OCI-LY1 (cell line): ENCODE results near the gene PNRC1.
A peak's percentile ranks its signal among the peaks of the same experiment; 100 is the strongest.
"Not testable (repeated sequence)": the region's sequence is repeated elsewhere in the genome, so short reads cannot be mapped to it uniquely, and the experiment has no call there.

Source experiments
- H2AFZ ChIP-seq: fragments of 200-600 bp; sonication (generic), shearing (Covaris generic); 2 replicates; pipeline ENCODE4 v1.6.0; 2014; ENCODE audit warnings: antibody characterized with exemption, mild to moderate bottlenecking, low read length
- H3F3A ChIP-seq: fragments of 200-600 bp; sonication (generic), shearing (Covaris generic); 2 replicates; pipeline ENCODE4 v1.6.0; 2014; ENCODE audit warnings: mild to moderate bottlenecking, antibody characterized with exemption, low read length, moderate library complexity; ENCODE audit not compliant: insufficient read depth
- H3K27ac ChIP-seq: fragments of 200-600 bp; sonication (generic); 2 replicates; pipeline ENCODE4 v1.5.1; 2014; ENCODE audit warnings: low read length, mixed run types, mild to moderate bottlenecking, low read depth; ENCODE audit not compliant: poor library complexity, severe bottlenecking
- H3K27me3 ChIP-seq: fragments of 200-600 bp; sonication (generic); 2 replicates; pipeline ENCODE4 v1.6.0; 2014; ENCODE audit warnings: antibody characterized with exemption, mild to moderate bottlenecking, low read length, moderate library complexity; ENCODE audit not compliant: insufficient read depth
- H3K36me3 ChIP-seq: fragments of 200-600 bp; sonication (generic); 2 replicates; pipeline ENCODE4 v1.6.1; 2014; ENCODE audit warnings: mild to moderate bottlenecking, antibody characterized with exemption, low read length, moderate library complexity, mixed read lengths; ENCODE audit not compliant: insufficient read depth
- H3K4me1 ChIP-seq: fragments of 200-600 bp; sonication (generic); 2 replicates; pipeline ENCODE4 v1.5.1; 2014; ENCODE audit warnings: mild to moderate bottlenecking, low read length, moderate library complexity; ENCODE audit not compliant: insufficient read depth, severe bottlenecking
- H3K4me2 ChIP-seq: fragments of 200-600 bp; sonication (generic), shearing (Covaris generic); 2 replicates; pipeline ENCODE4 v1.6.1; 2014; ENCODE audit warnings: low read length
- H3K4me3 ChIP-seq: fragments of 200-600 bp; sonication (generic); 2 replicates; pipeline ENCODE4 v1.5.1; 2014; ENCODE audit warnings: low read length, low read depth, mild to moderate bottlenecking, mixed read lengths; ENCODE audit not compliant: poor library complexity, severe bottlenecking
- H3K79me2 ChIP-seq: fragments of 200-600 bp; shearing (Covaris generic); 2 replicates; pipeline ENCODE4 v1.6.1; 2016; ENCODE audit warnings: mixed run types, low read length, mixed read lengths; ENCODE audit not compliant: insufficient read depth
- H3K9ac ChIP-seq: fragments of 200-600 bp; sonication (generic), shearing (Covaris generic); 2 replicates; pipeline ENCODE4 v1.6.1; 2014; ENCODE audit warnings: mild to moderate bottlenecking, low read length, mixed read lengths
- H3K9me2 ChIP-seq: fragments of 200-600 bp; sonication (generic), shearing (Covaris generic); 2 replicates; pipeline ENCODE4 v1.6.1; 2014; ENCODE audit warnings: low read depth, mild to moderate bottlenecking, low read length, mixed read lengths
- H3K9me3 ChIP-seq: fragments of 200-600 bp; shearing (Covaris generic); 2 replicates; pipeline ENCODE4 v1.6.1; 2014; ENCODE audit warnings: low read length, mixed read lengths
- H4K20me1 ChIP-seq: fragments of 200-600 bp; sonication (generic), shearing (Covaris generic); 2 replicates; pipeline ENCODE4 v1.6.0; 2016; ENCODE audit warnings: mild to moderate bottlenecking, low read length; ENCODE audit not compliant: insufficient read depth
- EZH2 ChIP-seq: fragments of 200-600 bp; sonication (generic), shearing (Covaris generic); IDR thresholded peaks from 2 replicates; pipeline ENCODE4 v1.8.0; 2017; ENCODE audit warnings: borderline replicate concordance, mixed run types, mild to moderate bottlenecking, antibody characterized with exemption, low read length, moderate library complexity, mixed read lengths
- TF ChIP-seq, protein P1 (sequence below): fragments of 200-600 bp; sonication (generic), shearing (Covaris generic); IDR thresholded peaks from 2 replicates; pipeline ENCODE4 v1.5.1; 2017; ENCODE audit warnings: mild to moderate bottlenecking, antibody characterized with exemption, low read length, moderate library complexity, mixed read lengths

Gene PNRC1

DNA sequence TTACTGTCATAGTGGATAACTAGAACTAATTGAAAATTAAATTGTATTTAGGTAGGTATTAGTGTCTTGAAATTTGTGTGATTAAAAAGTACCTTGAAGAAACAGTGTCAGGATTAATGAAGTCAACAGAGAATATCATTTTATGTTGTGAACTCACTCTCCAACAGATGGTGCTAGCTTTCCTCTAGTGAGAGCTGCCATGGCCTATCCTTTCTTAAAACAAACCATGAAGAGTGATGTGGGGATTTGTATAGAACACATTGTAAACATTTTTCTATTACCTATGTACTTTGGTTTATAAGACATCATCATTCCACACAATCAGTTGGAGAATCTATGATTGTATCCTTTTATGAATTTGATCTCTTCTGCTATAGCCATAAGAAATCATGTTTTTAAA lies 42.1 kb downstream of the PNRC1 start:
- Histone ChIP-seq H3K9me2 (no peaks in the 10 kb centered on the region), H3K4me2 (no peak overlapping the region), H3K4me3 (no peak overlapping the region), H3K27ac (no peak overlapping the region), H3K27me3 (no peaks in the 10 kb centered on the region), H2AFZ (no peak overlapping the region), H3K9me3 (no peaks in the 10 kb centered on the region), H3K79me2 (no peaks in the 10 kb centered on the region), H3K4me1 (no peaks in the 10 kb centered on the region), H4K20me1 (no peaks in the 10 kb centered on the region), H3K36me3 (no peaks in the 10 kb centered on the region; the same call in 1 of the 2 replicates), H3K9ac (no peak overlapping the region), H3F3A (no peaks in the 10 kb centered on the region)
- no peak for TF ChIP-seq EZH2
- TF ChIP-seq, protein P1, sequence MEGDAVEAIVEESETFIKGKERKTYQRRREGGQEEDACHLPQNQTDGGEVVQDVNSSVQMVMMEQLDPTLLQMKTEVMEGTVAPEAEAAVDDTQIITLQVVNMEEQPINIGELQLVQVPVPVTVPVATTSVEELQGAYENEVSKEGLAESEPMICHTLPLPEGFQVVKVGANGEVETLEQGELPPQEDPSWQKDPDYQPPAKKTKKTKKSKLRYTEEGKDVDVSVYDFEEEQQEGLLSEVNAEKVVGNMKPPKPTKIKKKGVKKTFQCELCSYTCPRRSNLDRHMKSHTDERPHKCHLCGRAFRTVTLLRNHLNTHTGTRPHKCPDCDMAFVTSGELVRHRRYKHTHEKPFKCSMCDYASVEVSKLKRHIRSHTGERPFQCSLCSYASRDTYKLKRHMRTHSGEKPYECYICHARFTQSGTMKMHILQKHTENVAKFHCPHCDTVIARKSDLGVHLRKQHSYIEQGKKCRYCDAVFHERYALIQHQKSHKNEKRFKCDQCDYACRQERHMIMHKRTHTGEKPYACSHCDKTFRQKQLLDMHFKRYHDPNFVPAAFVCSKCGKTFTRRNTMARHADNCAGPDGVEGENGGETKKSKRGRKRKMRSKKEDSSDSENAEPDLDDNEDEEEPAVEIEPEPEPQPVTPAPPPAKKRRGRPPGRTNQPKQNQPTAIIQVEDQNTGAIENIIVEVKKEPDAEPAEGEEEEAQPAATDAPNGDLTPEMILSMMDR = peak; percentile 73

DNA sequence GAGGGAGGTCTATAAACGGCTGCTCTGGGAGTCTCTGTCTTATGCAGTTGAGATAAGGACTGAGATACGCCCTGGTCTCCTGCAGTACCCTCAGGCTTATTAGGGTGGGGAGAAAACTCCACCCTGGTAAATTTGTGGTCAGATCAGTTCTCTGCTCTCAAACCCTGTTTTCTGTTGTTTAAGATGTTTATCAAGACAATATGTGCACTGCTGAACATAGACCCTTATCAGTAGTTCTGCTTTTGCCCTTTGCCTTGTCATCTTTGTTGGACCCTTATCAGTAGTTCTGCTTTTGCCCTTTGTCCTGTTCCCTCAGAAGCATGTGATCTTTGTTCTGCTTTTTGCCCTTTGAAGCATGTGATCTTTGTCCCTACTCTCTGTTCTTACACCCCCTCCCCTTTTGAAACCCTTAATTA lies 47.7 kb downstream of the PNRC1 start:
- H3K79me2 ChIP-seq, H3K4me3 ChIP-seq, H3K9me3 ChIP-seq, H3K36me3 ChIP-seq, H2AFZ ChIP-seq, H3K4me2 ChIP-seq, H3F3A ChIP-seq, H3K9me2 ChIP-seq, H3K27me3 ChIP-seq, H3K9ac ChIP-seq, H3K27ac ChIP-seq, H3K4me1 ChIP-seq, H4K20me1 ChIP-seq: not testable (repeated sequence)

DNA sequence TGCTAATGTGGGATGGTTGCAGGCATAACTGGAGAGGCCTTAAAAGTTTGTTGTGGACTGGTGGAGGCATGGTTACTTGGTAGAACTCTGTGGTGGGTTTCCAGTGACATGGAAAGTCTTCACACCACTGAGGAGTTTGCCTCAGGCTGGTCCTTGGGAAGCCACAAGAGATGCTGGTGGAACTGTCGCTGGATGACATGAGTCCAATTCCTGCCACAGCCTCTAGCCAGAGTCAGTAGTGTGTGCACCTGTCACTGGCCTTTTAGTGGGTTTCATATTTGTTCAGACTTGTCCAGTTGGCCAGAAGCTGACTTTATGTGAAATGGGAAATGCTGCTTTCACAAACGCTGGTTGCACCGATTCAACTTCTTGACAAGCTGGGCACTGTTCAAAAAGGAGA lies 51.0 kb downstream of the PNRC1 start:
- Histone ChIP-seq H3K4me1 (no peaks in the 10 kb centered on the region), H2AFZ (no peak overlapping the region), H3K9me3 (no peaks in the 10 kb centered on the region), H3K79me2 (no peaks in the 10 kb centered on the region), H3K4me2 (no peak overlapping the region), H3K27ac (no peak overlapping the region), H3K9ac (no peak overlapping the region), H3K4me3 (no peak overlapping the region), H3K36me3 (no peaks in the 10 kb centered on the region), H3K27me3 (no peaks in the 10 kb centered on the region; the same call in 1 of the 2 replicates), H3K9me2 (no peaks in the 10 kb centered on the region), H3F3A (no peaks in the 10 kb centered on the region), H4K20me1 (no peaks in the 10 kb centered on the region)
- TF ChIP-seq, protein P1 = no peak
- TF ChIP-seq EZH2 = no peak

DNA sequence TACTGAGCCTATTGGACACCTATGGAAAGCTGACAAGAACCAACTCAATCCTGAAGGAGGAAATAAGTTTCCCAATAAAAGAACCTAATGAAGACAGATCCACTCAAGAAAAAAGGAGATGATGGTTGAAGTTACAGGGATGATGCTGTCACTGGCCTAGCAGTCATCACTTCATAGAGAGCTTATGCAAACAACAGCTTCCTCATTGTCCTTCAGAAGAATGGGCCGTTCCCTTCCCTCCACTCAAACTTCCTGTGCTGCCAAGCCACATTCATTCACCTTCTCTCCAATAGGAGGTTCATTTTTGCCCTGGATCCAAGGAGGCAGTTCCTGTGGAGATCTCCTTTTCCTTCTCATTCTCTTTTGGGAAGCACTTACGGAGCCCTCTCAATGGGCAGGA lies 51.5 kb downstream of the PNRC1 start:
- TF ChIP-seq, protein P1 = no peak
- no peak for TF ChIP-seq EZH2
- no peak overlapping the region for H2AFZ ChIP-seq
- H3K4me1 ChIP-seq = no peaks in the 10 kb centered on the region
- no peaks in the 10 kb centered on the region for H3F3A ChIP-seq
- H3K36me3 ChIP-seq = no peaks in the 10 kb centered on the region
- no peaks in the 10 kb centered on the region for H3K79me2 ChIP-seq
- no peak overlapping the region for H3K9ac ChIP-seq
- no peak overlapping the region for H3K27ac ChIP-seq
- no peaks in the 10 kb centered on the region; the same call in 1 of the 2 replicates for H3K27me3 ChIP-seq
- H3K9me3 ChIP-seq = no peaks in the 10 kb centered on the region
- H3K4me2 ChIP-seq = no peak overlapping the region
- no peaks in the 10 kb centered on the region for H3K9me2 ChIP-seq
- H3K4me3 ChIP-seq = no peak overlapping the region
- no peaks in the 10 kb centered on the region for H4K20me1 ChIP-seq
